ENCODE results near the gene PLOD1.

GRCh38 chr1:11948822-11949458, 14.4 kb downstream of the PLOD1 start:
- no peak for TF ChIP-seq REST (IDR thresholded peaks at IDR 0.05; ENCODE audit: insufficient read depth in 1 of 2, low read depth in 2 of 2, low read length in 2 of 2)
- no peak for TF ChIP-seq POLR2AphosphoS5 (IDR thresholded peaks at IDR 0.05; ENCODE audit: low read depth, low read length)

Measured in PFSK-1 (cell line).